KMS-11 (cell line): ENCODE data around the gene PM20D1.

ENCODE experiments used
- H2AFZ ChIP-seq: fragments of 200-600 bp; sonication (generic); 2 replicates; pipeline ENCODE4 v1.6.1; 2016; ENCODE audit warnings: antibody characterized with exemption, mixed run types, low read depth
- H3K27ac ChIP-seq: fragments of 200-600 bp; sonication (generic); 2 replicates; pipeline ENCODE4 v1.6.1; 2016; ENCODE audit warnings: mild to moderate bottlenecking, mixed run types
- H3K27me3 ChIP-seq: fragments of 200-600 bp; sonication (generic); 2 replicates; pipeline ENCODE4 v1.6.1; 2017; ENCODE audit warnings: mild to moderate bottlenecking, low read depth, mixed run types, moderate library complexity; ENCODE audit not compliant: insufficient read depth
- H3K36me3 ChIP-seq: fragments of 200-600 bp; sonication (generic); 2 replicates; pipeline ENCODE4 v1.6.1; 2017; ENCODE audit warnings: mild to moderate bottlenecking, mixed run types; ENCODE audit not compliant: insufficient read depth
- H3K4me1 ChIP-seq: fragments of 200-600 bp; sonication (generic); 2 replicates; pipeline ENCODE4 v1.6.1; 2016; ENCODE audit warnings: mild to moderate bottlenecking, low read depth, mixed run types; ENCODE audit not compliant: poor library complexity, severe bottlenecking
- H3K4me2 ChIP-seq: fragments of 200-600 bp; sonication (generic); 2 replicates; pipeline ENCODE4 v1.7.0; 2016; ENCODE audit warnings: mild to moderate bottlenecking, mixed run types
- H3K4me3 ChIP-seq: fragments of 200-600 bp; sonication (generic); IDR thresholded peaks from 2 replicates; pipeline ENCODE4 v1.6.1; 2017; ENCODE audit warnings: low read depth, low read length, mixed read lengths; ENCODE audit not compliant: insufficient read depth
- H3K79me2 ChIP-seq: fragments of 200-600 bp; sonication (generic); 2 replicates; pipeline ENCODE4 v1.6.1; 2016; ENCODE audit warnings: low read depth, mixed run types; ENCODE audit not compliant: insufficient read depth
- H3K9ac ChIP-seq: fragments of 200-600 bp; sonication (generic); 2 replicates; pipeline ENCODE4 v1.6.1; 2016; ENCODE audit warnings: mild to moderate bottlenecking, mixed run types
- H4K20me1 ChIP-seq: fragments of 200-600 bp; sonication (generic); 2 replicates; pipeline ENCODE4 v1.6.1; 2016; ENCODE audit warnings: mild to moderate bottlenecking, mixed run types; ENCODE audit not compliant: insufficient read depth
- CTCF ChIP-seq: fragments of 200-600 bp; sonication (generic); conservative IDR thresholded peaks from 2 replicates; pipeline ENCODE4 v1.6.1; 2017; ENCODE audit warnings: low read depth, mild to moderate bottlenecking, antibody characterized with exemption, low read length, moderate library complexity, mixed read lengths

PM20D1 gene

GRCh38 chr1:205780335-205780734 lies 69.6 kb downstream of the PM20D1 start:
- Histone ChIP-seq H3K4me2 (no peak overlapping the region), H3K27me3 (no peaks in the 10 kb centered on the region), H3K4me3 (no peak overlapping the region), H3K4me1 (peaks cover 3% of the 10 kb centered on the region), H3K79me2 (no peaks in the 10 kb centered on the region), H3K9ac (no peak overlapping the region), H2AFZ (no peak overlapping the region), H3K36me3 (no peaks in the 10 kb centered on the region), H4K20me1 (no peaks in the 10 kb centered on the region), H3K27ac (no peak overlapping the region)
- TF ChIP-seq CTCF: no peak
